Suprapubic skin (tissue), 4 donors: ENCODE data around the gene SEPTIN3. TPM values are rescaled to one million over a fixed set of nuclear protein-coding genes. Genes with fewer than 3 reads are reported as not detected.

ENCODE experiments used
- DNase-seq, 2 donors: peaks; one replicate each; pipeline ENCODE4 v3.0.0-alpha.2; 2019; ENCODE audit warnings: low spot score in 2 of 2
- H3K27ac ChIP-seq: fragments of 200-600 bp; sonication (generic); one replicate; pipeline ENCODE4 v1.5.1; 2019
- H3K27me3 ChIP-seq: fragments of 200-600 bp; sonication (generic); one replicate; pipeline ENCODE4 v1.5.1; 2019
- H3K36me3 ChIP-seq: fragments of 200-600 bp; sonication (generic); one replicate; pipeline ENCODE4 v1.5.1; 2019
- H3K4me1 ChIP-seq: fragments of 200-600 bp; sonication (generic); one replicate; pipeline ENCODE4 v1.5.1; 2019
- H3K4me3 ChIP-seq: fragments of 200-600 bp; sonication (generic); one replicate; pipeline ENCODE4 v1.5.1; 2019; ENCODE audit warnings: mild to moderate bottlenecking
- H3K9me3 ChIP-seq: fragments of 200-600 bp; sonication (generic); one replicate; pipeline ENCODE4 v1.5.1; 2019
- CTCF ChIP-seq, 2 donors: fragments of 200-600 bp in 1 of 2; fragments of 450-650 bp in 1 of 2; sonication (generic) in 1 of 2; IDR thresholded peaks; one replicate each; pipeline ENCODE4 v1.5.1; 2016 to 2019; ENCODE audit warnings: antibody characterized with exemption in 2 of 2, mild to moderate bottlenecking in 1 of 2, moderate library complexity in 1 of 2
- EP300 ChIP-seq: sonication (generic); formaldehyde crosslinking; IDR thresholded peaks from one replicate; pipeline ENCODE4 v1.6.1; 2017; ENCODE audit warnings: antibody characterized with exemption
- POLR2A ChIP-seq, 2 donors: fragments of 450-650 bp; IDR thresholded peaks; one replicate each; pipeline ENCODE4 v1.6.1; 2017; ENCODE audit warnings: antibody characterized with exemption in 2 of 2, mild to moderate bottlenecking in 2 of 2, moderate library complexity in 2 of 2
- POLR2AphosphoS5 ChIP-seq, 3 donors: sonication (generic); formaldehyde crosslinking; IDR thresholded peaks; one replicate each; pipeline ENCODE4 v1.6.1; 2017; ENCODE audit warnings: antibody characterized with exemption in 3 of 3
- WGBS: methylation state at CpG from one replicate; pipeline ENCODE4 v1.1.5; 2018; 5-methylcytosine and 5-hydroxymethylcytosine counted together
- total RNA-seq, 4 donors: library from RNA; depleted of rRNA; stranded (reverse); fragments of >200 nt; gene quantifications; one replicate each; pipeline ENCODE4 v1.1.0, GENCODE V29; 2016

Gene SEPTIN3
- total RNA-seq, 4 donors from 2014 or later: 1.1 to 2.7 (median 1.7) TPM

- TF ChIP-seq POLR2AphosphoS5 (IDR thresholded peaks at IDR 0.05) (no peak), CTCF (IDR thresholded peaks at IDR 0.05) (no peak), EP300 (no peak), POLR2A (IDR thresholded peaks at IDR 0.05) (no peak)
- WGBS: 100% methylated on average over 1 of the region's 2 CpGs
- H3K27ac ChIP-seq: no peak overlapping the region
These were observed 32.4 kb upstream of the SEPTIN3 start for GRCh38 chr22:41936894-41937169.

DNA sequence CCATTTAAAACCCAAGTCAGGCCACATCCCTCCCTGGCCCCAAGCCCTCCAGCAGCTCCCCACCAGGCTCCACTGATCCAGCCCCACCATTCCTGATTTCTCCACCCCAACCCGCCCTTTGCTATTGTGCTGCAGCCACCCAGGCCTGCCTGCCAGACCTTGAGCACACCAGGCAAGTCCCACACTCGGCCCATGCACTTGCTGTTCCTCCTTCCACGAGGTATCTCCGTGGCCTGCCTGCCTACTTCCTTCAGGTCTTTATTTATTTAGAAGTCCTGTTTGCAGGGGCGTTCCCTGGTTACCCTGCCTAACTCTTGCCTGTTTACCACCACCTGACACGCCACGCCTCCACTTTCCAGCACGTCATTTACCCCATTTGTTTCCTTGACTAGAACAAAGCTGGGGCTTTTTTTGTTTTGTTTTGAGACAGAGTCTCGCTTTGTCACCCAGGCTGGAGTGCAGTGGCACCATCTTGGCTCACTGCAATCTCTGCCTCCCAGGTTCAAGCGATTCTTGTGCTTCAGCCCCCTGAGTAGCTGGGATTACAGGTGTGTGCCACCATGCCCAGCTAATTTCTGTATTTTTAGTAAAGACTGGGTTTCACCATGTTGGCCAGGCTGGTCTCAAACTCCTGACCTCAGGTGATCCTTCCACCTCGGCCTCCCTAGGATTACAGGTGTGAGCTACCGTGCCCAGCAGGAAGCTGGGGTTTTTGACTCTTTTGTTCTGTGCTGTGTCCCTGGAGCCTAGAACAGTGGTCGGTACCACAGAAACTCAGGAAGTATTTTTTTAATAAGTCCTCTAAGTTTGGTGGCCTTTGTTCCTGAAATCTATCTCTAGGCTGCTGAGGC, 29.0 kb upstream of the SEPTIN3 start:
- Histone ChIP-seq H3K9me3 (no peaks in the 10 kb centered on the region), H3K36me3 (no peaks in the 10 kb centered on the region), H3K4me3 (no peak overlapping the region), H3K27me3 (no peaks in the 10 kb centered on the region), H3K27ac (peak overlapping the region; percentile 86), H3K4me1 (peaks cover 17% of the 10 kb centered on the region)
- DNase-seq: no peak
- TF ChIP-seq POLR2AphosphoS5 (IDR thresholded peaks at IDR 0.05): no peak
- TF ChIP-seq CTCF (IDR thresholded peaks at IDR 0.05): no peak
- TF ChIP-seq EP300: no peak
- no peak for TF ChIP-seq POLR2A (IDR thresholded peaks at IDR 0.05)
- WGBS: 79% methylated on average over 13 of the region's 13 CpGs

More at GRCh38 chr22:41936894-41937169, 32.4 kb upstream of the SEPTIN3 start:
- H3K4me3 ChIP-seq: no peak overlapping the region
- no peak for DNase-seq
- no peaks in the 10 kb centered on the region for H3K27me3 ChIP-seq
- H3K4me1 ChIP-seq: peaks cover 17% of the 10 kb centered on the region
- no peaks in the 10 kb centered on the region for H3K36me3 ChIP-seq
- no peaks in the 10 kb centered on the region for H3K9me3 ChIP-seq

DNA sequence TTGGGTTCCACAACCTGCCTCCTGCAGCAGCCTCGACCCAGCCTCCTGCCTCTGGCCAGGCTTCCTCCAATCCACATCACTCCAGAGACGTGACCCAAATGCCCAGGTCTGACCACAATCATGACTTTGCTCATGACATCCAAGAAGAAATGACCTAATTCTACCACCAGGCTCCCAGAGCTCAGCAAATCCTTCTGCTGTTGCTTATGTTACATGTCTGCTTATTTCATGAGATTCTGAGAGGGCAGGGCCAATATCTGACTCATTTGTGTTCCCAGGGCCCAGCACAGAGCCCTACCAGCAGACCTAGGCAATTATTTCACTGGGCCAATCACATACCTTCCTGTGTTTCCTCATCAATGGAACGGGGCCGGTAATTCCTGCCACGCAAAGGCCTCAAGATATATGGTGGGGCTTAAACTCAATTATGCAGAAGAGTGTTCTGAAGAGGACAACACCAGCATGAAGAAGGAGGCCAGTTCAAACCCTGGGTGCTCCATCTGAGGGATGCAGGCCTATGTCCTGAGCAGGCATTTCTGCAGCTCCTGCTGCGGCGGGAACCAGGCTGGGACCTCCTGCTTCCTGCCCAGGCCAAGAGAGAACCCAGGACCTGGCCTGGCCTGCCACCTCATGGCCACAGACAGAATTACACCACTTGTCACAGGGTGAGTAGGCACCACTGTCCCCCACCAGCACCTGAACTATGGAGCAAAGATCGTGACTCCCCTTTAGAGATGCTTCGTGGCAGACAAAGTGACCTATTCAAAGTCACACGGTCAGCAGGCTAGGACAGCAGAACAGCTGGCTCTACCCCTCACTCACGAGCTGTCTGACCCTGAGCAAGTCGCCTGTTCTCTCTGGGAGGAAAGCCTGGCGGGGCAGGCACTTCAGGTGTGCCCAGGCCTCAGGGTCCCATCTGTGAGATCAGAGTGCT, 28.1 kb upstream of the SEPTIN3 start:
- Histone ChIP-seq H3K4me1 (peaks cover 24% of the 10 kb centered on the region), H3K27me3 (no peaks in the 10 kb centered on the region), H3K4me3 (no peak overlapping the region), H3K36me3 (no peaks in the 10 kb centered on the region), H3K27ac (peak overlapping the region; percentile 86), H3K9me3 (no peaks in the 10 kb centered on the region)
- 42% methylated on average over 13 of the region's 13 CpGs for WGBS
- TF ChIP-seq EP300: no peak
- peak; percentile 86 to 98 for TF ChIP-seq CTCF (IDR thresholded peaks at IDR 0.05)
- TF ChIP-seq POLR2AphosphoS5 (IDR thresholded peaks at IDR 0.05): no peak
- DNase-seq: peak; percentile 90 to 94

- Histone ChIP-seq H3K9me3 (no peaks in the 10 kb centered on the region), H3K4me1 (peaks cover 28% of the 10 kb centered on the region), H3K36me3 (no peaks in the 10 kb centered on the region), H3K27ac (no peak overlapping the region), H3K27me3 (no peaks in the 10 kb centered on the region), H3K4me3 (no peak overlapping the region)
- no peak for TF ChIP-seq POLR2A (IDR thresholded peaks at IDR 0.05)
- no peak for TF ChIP-seq EP300
- DNase-seq: no peak
- 69% methylated on average over 9 of the region's 9 CpGs for WGBS
These were observed 25.5 kb upstream of the SEPTIN3 start for GRCh38 chr22:41943661-41944209.

- Histone ChIP-seq H3K4me3 (peak within 1 kb of the TSS; percentile 76), H3K27me3 (peaks cover 7% of the 10 kb centered on the region), H3K36me3 (no peaks in the 10 kb centered on the region), H3K4me1 (peaks cover 11% of the 10 kb centered on the region), H3K9me3 (no peaks in the 10 kb centered on the region), H3K27ac (no peak within 1 kb of the TSS)
- DNase-seq: peak; percentile 94 to 96
- 2% methylated on average over 31 of the region's 56 CpGs for WGBS
- no peak for TF ChIP-seq EP300
- TF ChIP-seq POLR2AphosphoS5 (IDR thresholded peaks at IDR 0.05): peak in 2 of 3 donors; percentile 12 to 37
These were observed 22.4 kb upstream of the SEPTIN3 start, which contains the start of gene CENPM for GRCh38 chr22:41946629-41947423. CENPM (minus strand) TSS chr22:41947152; CDS start chr22:41947076, 76 bp downstream.
